ENCODE measurements around the gene ALOX15. TPM values are rescaled to one million over a fixed set of nuclear protein-coding genes. Genes with fewer than 3 reads are reported as not detected.

ALOX15 gene
- total RNA-seq, 1 experiment from 2014 or later: 0.31 TPM

- H2BK15ac ChIP-seq (ENCODE audit: low read depth, low read length): no peak overlapping the region
- no peak overlapping the region for H2AFZ ChIP-seq (ENCODE audit: low read length)
- H3K9ac ChIP-seq (ENCODE audit: extremely low read depth, insufficient read length, low read length): no peak overlapping the region
- H3K79me1 ChIP-seq (ENCODE audit: insufficient read depth, low read depth, low read length, poor library complexity, severe bottlenecking): no peaks in the 10 kb centered on the region
- Mint-ChIP-seq H3K36me3 (ENCODE audit: insufficient read depth in 1 of 3, low read depth in 3 of 3) (peaks cover 0 to 6% (median 0%) of the 10 kb centered on the region in 3 experiments; a peak in 2 of 7 replicates), H3K27ac (no peak overlapping the region), H3K4me1 (peaks cover 44 to 52% of the 10 kb centered on the region in 2 experiments), H3K27me3 (ENCODE audit: low read depth) (peaks cover 76% of the 10 kb centered on the region), H3K9me3 (peaks cover 0 to 6% of the 10 kb centered on the region in 2 experiments; a peak in 2 of 5 replicates), H3K4me3 (peak overlapping the region in 1 of 2 experiments; percentile 28; a peak in 3 of 5 replicates)
- H4K8ac ChIP-seq (replicated peaks; ENCODE audit: insufficient read length, low read depth, low read length): no peak overlapping the region
- H3K23me2 ChIP-seq (ENCODE audit: insufficient read length, low read depth, low read length, poor library complexity, severe bottlenecking): peaks cover 11% of the 10 kb centered on the region
- H3K56ac ChIP-seq (ENCODE audit: insufficient read length, low read depth, low read length): no peak overlapping the region
- no peaks in the 10 kb centered on the region for H3K79me2 ChIP-seq (ENCODE audit: insufficient read depth, low read length)
- no peak overlapping the region for H2AK5ac ChIP-seq (ENCODE audit: insufficient read length, low read length)
- no peak overlapping the region for H3K18ac ChIP-seq (ENCODE audit: insufficient read length, low read depth, low read length)
- H3K4me2 ChIP-seq (ENCODE audit: insufficient read depth, insufficient read length, low read length): no peak overlapping the region
- no peak overlapping the region for H2BK12ac ChIP-seq (ENCODE audit: insufficient read length, low read depth, low read length)
- no peak overlapping the region for H4K91ac ChIP-seq (ENCODE audit: insufficient read length, low read depth, low read length)
- H2BK120ac ChIP-seq (ENCODE audit: low read depth, low read length, poor library complexity, severe bottlenecking): no peak overlapping the region
- no peak overlapping the region for H3K4ac ChIP-seq (ENCODE audit: low read depth, low read length)
- no peak for DNase-seq
- no peak for TF ChIP-seq CTCF (conservative IDR thresholded peaks at IDR 0.05)
- no peak overlapping the region for H3T11ph ChIP-seq (ENCODE audit: low read length)
- peaks cover 15% of the 10 kb centered on the region; the same call in 1 of the 2 replicates for H3K27me3 ChIP-seq (ENCODE audit: insufficient read depth, low read length)
- no peaks in the 10 kb centered on the region for H4K20me1 ChIP-seq (ENCODE audit: control insufficient read depth, insufficient read depth, insufficient read length)
- no peak overlapping the region for H3K14ac ChIP-seq (ENCODE audit: insufficient read depth, low read length)
- WGBS (ENCODE audit: extremely low coverage, insufficient read length, low lambda C conversion rate): no CpG with 5 or more reads among the region's 12 CpGs
- no peak overlapping the region for H4K5ac ChIP-seq (ENCODE audit: insufficient read length, low read depth, low read length)
- no peak overlapping the region for H3K27ac ChIP-seq (ENCODE audit: insufficient read length, low read depth, low read length)
- no peak overlapping the region for H2BK5ac ChIP-seq (ENCODE audit: insufficient read length, low read length)
- H2BK20ac ChIP-seq (ENCODE audit: low read depth, low read length, poor library complexity, severe bottlenecking): no peak overlapping the region
- H3K23ac ChIP-seq (ENCODE audit: insufficient read length, low read depth, low read length): no peak overlapping the region
- H3K9me3 ChIP-seq (ENCODE audit: control insufficient read depth, low read depth, low read length): no peaks in the 10 kb centered on the region
- H3K4me1 ChIP-seq (ENCODE audit: insufficient read depth, low read length): peaks cover 3% of the 10 kb centered on the region; the same call in 1 of the 2 replicates
Observed at GRCh38 chr17:4636474-4637100, 4.9 kb downstream of the ALOX15 start.
